H1 (cell line): ENCODE results near the gene IGF2BP3.

Experiments used
- FOSL1 ChIP-seq: IDR thresholded peaks from 2 replicates; pipeline ENCODE4 v1.6.1; 2011; ENCODE audit warnings: mild to moderate bottlenecking, low read depth, low read length, moderate library complexity; ENCODE audit not compliant: insufficient read depth
- MAX ChIP-seq: IDR thresholded peaks from 2 replicates; pipeline ENCODE4 v1.6.1; 2012; ENCODE audit warnings: inconsistent platforms
- PHF8 ChIP-seq: fragments of 200-600 bp; sonication (generic); conservative IDR thresholded peaks from 2 replicates; pipeline ENCODE4 v1.7.1; 2012; ENCODE audit warnings: low read depth, mild to moderate bottlenecking, inconsistent platforms, low read length, moderate library complexity
- POLR2A ChIP-seq, 2 experiments: IDR thresholded peaks; 1 replicate in 1 of 2; 2 replicates in 1 of 2; pipeline ENCODE4 v1.6.1; 2011; ENCODE audit warnings: low read depth in 2 of 2, low read length in 2 of 2, mild to moderate bottlenecking in 2 of 2; ENCODE audit errors: control extremely low read depth in 1 of 2
- POLR2AphosphoS5 ChIP-seq: IDR thresholded peaks from 2 replicates; pipeline ENCODE4 v1.6.1; 2011; ENCODE audit warnings: low read depth, low read length
- SUZ12 ChIP-seq: fragments of 200-600 bp; sonication (generic); IDR thresholded peaks from 2 replicates; pipeline ENCODE4 v1.6.1; 2012; ENCODE audit warnings: mild to moderate bottlenecking, inconsistent platforms, low read length, moderate library complexity, mixed read lengths
- TF ChIP-seq, protein P1 (sequence below), 3 experiments: IDR thresholded peaks; 1 replicate in 2 of 3; 2 replicates in 1 of 3; pipeline versions ENCODE4 v1.5.1 to v1.6.1; 2011; ENCODE audit warnings: low read length in 3 of 3, mild to moderate bottlenecking in 3 of 3, inconsistent platforms in 2 of 3, low read depth in 1 of 3, moderate library complexity in 1 of 3; ENCODE audit not compliant: insufficient read depth in 1 of 3; ENCODE audit errors: control extremely low read depth in 1 of 3

GRCh38 chr7:23438171-23438570, 32.1 kb downstream of the IGF2BP3 start:
- TF ChIP-seq POLR2AphosphoS5 (no peak), PHF8 (no peak), SUZ12 (no peak), MAX (no peak), FOSL1 (no peak), POLR2A (IDR thresholded peaks at IDR 0.05; ENCODE audit: control extremely low read depth in 1 of 2, low read depth in 2 of 2, low read length in 2 of 2) (no peak)
- TF ChIP-seq, protein P1, sequence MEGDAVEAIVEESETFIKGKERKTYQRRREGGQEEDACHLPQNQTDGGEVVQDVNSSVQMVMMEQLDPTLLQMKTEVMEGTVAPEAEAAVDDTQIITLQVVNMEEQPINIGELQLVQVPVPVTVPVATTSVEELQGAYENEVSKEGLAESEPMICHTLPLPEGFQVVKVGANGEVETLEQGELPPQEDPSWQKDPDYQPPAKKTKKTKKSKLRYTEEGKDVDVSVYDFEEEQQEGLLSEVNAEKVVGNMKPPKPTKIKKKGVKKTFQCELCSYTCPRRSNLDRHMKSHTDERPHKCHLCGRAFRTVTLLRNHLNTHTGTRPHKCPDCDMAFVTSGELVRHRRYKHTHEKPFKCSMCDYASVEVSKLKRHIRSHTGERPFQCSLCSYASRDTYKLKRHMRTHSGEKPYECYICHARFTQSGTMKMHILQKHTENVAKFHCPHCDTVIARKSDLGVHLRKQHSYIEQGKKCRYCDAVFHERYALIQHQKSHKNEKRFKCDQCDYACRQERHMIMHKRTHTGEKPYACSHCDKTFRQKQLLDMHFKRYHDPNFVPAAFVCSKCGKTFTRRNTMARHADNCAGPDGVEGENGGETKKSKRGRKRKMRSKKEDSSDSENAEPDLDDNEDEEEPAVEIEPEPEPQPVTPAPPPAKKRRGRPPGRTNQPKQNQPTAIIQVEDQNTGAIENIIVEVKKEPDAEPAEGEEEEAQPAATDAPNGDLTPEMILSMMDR (IDR thresholded peaks at IDR 0.05; ENCODE audit: control extremely low read depth in 1 of 3, insufficient read depth in 1 of 3, low read depth in 1 of 3, low read length in 3 of 3) = no peak
